Neural cell (in vitro differentiated cells): ENCODE data around the gene TM7SF2. TPM values are rescaled to one million over a fixed set of nuclear protein-coding genes. Genes with fewer than 3 reads are reported as not detected.

Experiments
- H2AFZ ChIP-seq: fragments of 200-600, 300-800 bp; sonication (generic), shearing (Covaris generic); 2 replicates; pipeline ENCODE4 v1.6.0; 2014; ENCODE audit warnings: low read depth, mild to moderate bottlenecking, antibody characterized with exemption, low read length, moderate library complexity
- H3F3A ChIP-seq: fragments of 200-600 bp; shearing (Covaris generic); 2 replicates; pipeline ENCODE4 v1.6.1; 2016; ENCODE audit warnings: mild to moderate bottlenecking, moderate library complexity, mixed read lengths, antibody characterized with exemption, low read length; ENCODE audit not compliant: insufficient read depth, poor library complexity, severe bottlenecking
- H3K27ac ChIP-seq: fragments of 200-600, 300-800 bp; sonication (generic), shearing (Covaris generic); 2 replicates; pipeline ENCODE4 v1.5.1; 2014; ENCODE audit warnings: mild to moderate bottlenecking, low read length, moderate library complexity
- H3K27me3 ChIP-seq: fragments of 300-800, 200-600 bp; sonication (generic), shearing (Covaris generic); 2 replicates; pipeline ENCODE4 v1.6.0; 2014; ENCODE audit warnings: mild to moderate bottlenecking, low read depth, low read length, moderate library complexity; ENCODE audit not compliant: insufficient read depth
- H3K36me3 ChIP-seq: fragments of 300-800, 200-600 bp; sonication (generic), shearing (Covaris generic); 2 replicates; pipeline ENCODE4 v1.5.1; 2014; ENCODE audit warnings: mild to moderate bottlenecking, antibody characterized with exemption, low read length, moderate library complexity; ENCODE audit not compliant: insufficient read depth
- H3K4me2 ChIP-seq: fragments of 300-800, 200-600 bp; sonication (generic), shearing (Covaris generic); 2 replicates; pipeline ENCODE4 v1.6.0; 2014; ENCODE audit warnings: mild to moderate bottlenecking, low read length
- H3K4me3 ChIP-seq: fragments of 300-800, 200-600 bp; sonication (generic), shearing (Covaris generic); 2 replicates; pipeline ENCODE4 v1.5.1; 2014; ENCODE audit warnings: mild to moderate bottlenecking, low read length, moderate library complexity
- H3K79me2 ChIP-seq: fragments of 200-600 bp; shearing (Covaris generic); replicated peaks from 2 replicates; pipeline ENCODE4 v1.6.0; 2014; ENCODE audit warnings: mild to moderate bottlenecking, low read length, moderate library complexity; ENCODE audit not compliant: insufficient read depth
- H3K9ac ChIP-seq: fragments of 300-800, 200-600 bp; sonication (generic), shearing (Covaris generic); 2 replicates; pipeline ENCODE4 v1.6.1; 2016; ENCODE audit warnings: mild to moderate bottlenecking, low read length, mixed read lengths
- H3K9me2 ChIP-seq: fragments of 200-600 bp; shearing (Covaris generic); 2 replicates; pipeline ENCODE4 v1.6.1; 2016; ENCODE audit warnings: mild to moderate bottlenecking, low read length, mixed read lengths; ENCODE audit not compliant: insufficient read depth
- H3K9me3 ChIP-seq: fragments of 200-600, 300-800 bp; sonication (generic), shearing (Covaris generic); 2 replicates; pipeline ENCODE4 v1.6.1; 2016; ENCODE audit warnings: mild to moderate bottlenecking, mixed run types, low read length, moderate library complexity, mixed read lengths
- H4K20me1 ChIP-seq: fragments of 200-600 bp; shearing (Covaris generic); 2 replicates; pipeline ENCODE4 v1.6.1; 2016; ENCODE audit warnings: mild to moderate bottlenecking, mixed run types; ENCODE audit not compliant: insufficient read depth
- CTCF ChIP-seq: fragments of 450-650 bp; IDR thresholded peaks from 2 replicates; pipeline ENCODE4 v1.5.1; 2014; ENCODE audit warnings: antibody characterized with exemption, mild to moderate bottlenecking, moderate library complexity; ENCODE audit not compliant: poor library complexity, severe bottlenecking
- EP300 ChIP-seq: fragments of 450-650 bp; conservative IDR thresholded peaks from 2 replicates; pipeline ENCODE4 v1.6.1; 2014; ENCODE audit warnings: antibody characterized with exemption, mild to moderate bottlenecking, moderate library complexity; ENCODE audit not compliant: poor library complexity, severe bottlenecking
- EZH2 ChIP-seq: fragments of 200-600, 300-800 bp; shearing (Covaris generic), sonication (generic); IDR thresholded peaks from 2 replicates; pipeline ENCODE4 v1.6.1; 2014; ENCODE audit warnings: antibody characterized with exemption, low read length, borderline replicate concordance, mild to moderate bottlenecking; ENCODE audit not compliant: insufficient read depth, poor library complexity, severe bottlenecking
- MXI1 ChIP-seq: fragments of 450-650 bp; conservative IDR thresholded peaks from 2 replicates; pipeline ENCODE4 v1.6.1; 2014; ENCODE audit warnings: antibody characterized with exemption, mild to moderate bottlenecking; ENCODE audit not compliant: poor library complexity, severe bottlenecking
- POLR2AphosphoS5 ChIP-seq: IDR thresholded peaks from 2 replicates; pipeline ENCODE4 v1.6.1; 2012
- RAD21 ChIP-seq: fragments of 450-650 bp; conservative IDR thresholded peaks from 2 replicates; pipeline ENCODE4 v1.6.1; 2014; ENCODE audit warnings: antibody characterized with exemption, mild to moderate bottlenecking, moderate library complexity
- REST ChIP-seq: IDR thresholded peaks from 2 replicates; pipeline ENCODE4 v1.6.1; 2012; ENCODE audit warnings: borderline replicate concordance
- SMC3 ChIP-seq: fragments of 450-650 bp; conservative IDR thresholded peaks from 2 replicates; pipeline ENCODE4 v1.6.1; 2014; ENCODE audit warnings: antibody characterized with exemption, mild to moderate bottlenecking, moderate library complexity; ENCODE audit not compliant: poor library complexity
- TAF1 ChIP-seq: IDR thresholded peaks from 2 replicates; pipeline ENCODE4 v1.6.1; 2012; ENCODE audit warnings: low read depth
- polyA plus RNA-seq: library from polyadenylated mRNA; depleted of rRNA; stranded (reverse); fragments of >200 nt; gene quantifications from 2 replicates; pipeline ENCODE4 v1.2.3, GENCODE V29; 2014

The TM7SF2 gene
- polyA plus RNA-seq, 1 donor from 2014 or later = 78.4 TPM

- no peaks in the 10 kb centered on the region for H3K27me3 ChIP-seq
- H4K20me1 ChIP-seq = no peaks in the 10 kb centered on the region
- no peak overlapping the region for H3K9ac ChIP-seq
- H3K79me2 ChIP-seq = no peaks in the 10 kb centered on the region
- no peaks in the 10 kb centered on the region for H3K9me2 ChIP-seq
- no peak overlapping the region for H3K4me3 ChIP-seq
- no peaks in the 10 kb centered on the region for H3F3A ChIP-seq
- TF ChIP-seq MXI1 (no peak), CTCF (no peak), TAF1 (no peak), EZH2 (no peak), POLR2AphosphoS5 (no peak), EP300 (no peak), SMC3 (no peak), REST (no peak), RAD21 (no peak)
- no peak overlapping the region for H2AFZ ChIP-seq
- no peaks in the 10 kb centered on the region for H3K36me3 ChIP-seq
- no peaks in the 10 kb centered on the region for H3K9me3 ChIP-seq
- no peak overlapping the region for H3K4me2 ChIP-seq
- no peak overlapping the region for H3K27ac ChIP-seq
Measured at GRCh38 chr11:65104628-65105027, 7.0 kb upstream of the TM7SF2 start.

GRCh38 chr11:65107078-65107477, 4.6 kb upstream of the TM7SF2 start:
- H3K79me2 ChIP-seq = no peaks in the 10 kb centered on the region
- H3K36me3 ChIP-seq = no peaks in the 10 kb centered on the region
- no peak overlapping the region for H3K4me2 ChIP-seq
- no peak overlapping the region for H2AFZ ChIP-seq
- no peaks in the 10 kb centered on the region for H4K20me1 ChIP-seq
- no peaks in the 10 kb centered on the region for H3K9me2 ChIP-seq
- no peak overlapping the region for H3K9ac ChIP-seq
- H3F3A ChIP-seq = no peaks in the 10 kb centered on the region
- TF ChIP-seq REST (no peak), TAF1 (no peak), POLR2AphosphoS5 (no peak), CTCF (no peak), RAD21 (no peak), SMC3 (no peak), EP300 (no peak), MXI1 (no peak), EZH2 (no peak)
- H3K27me3 ChIP-seq = no peaks in the 10 kb centered on the region
- no peaks in the 10 kb centered on the region for H3K9me3 ChIP-seq
- H3K27ac ChIP-seq = no peak overlapping the region
- no peak overlapping the region for H3K4me3 ChIP-seq
